MM.1S (cell line): ENCODE measurements around the gene SLC35F1.

ENCODE experiments used
- CTCF ChIP-seq: fragments of 300-600 bp; sonication (generic); IDR thresholded peaks from 2 replicates; pipeline ENCODE4 v1.5.1; 2016; ENCODE audit warnings: antibody characterized with exemption, low read length, mixed read lengths
- EZH2 ChIP-seq: fragments of 300-600 bp; sonication (generic); optimal IDR thresholded peaks from 2 replicates; pipeline ENCODE3; 2017; ENCODE audit warnings: low read depth, mild to moderate bottlenecking, antibody characterized with exemption, low read length, mixed read lengths

- TF ChIP-seq CTCF, result no peak
- no peak for TF ChIP-seq EZH2
Observed at GRCh38 chr6:118101831-118102345, 194.8 kb downstream of the SLC35F1 start.
